GM23338 (cell line): Measurements from ENCODE around the gene GCNT3. TPM values are rescaled to one million over a fixed set of nuclear protein-coding genes. Genes with fewer than 3 reads are reported as not detected.

ENCODE experiments used
- ATAC-seq: fragments of 200-7000 bp; cut with Tn5 transposase; 3 replicates; pipeline ENCODE4 v1.9.1; 2020
- DNase-seq: peaks from one replicate; pipeline ENCODE4 v3.0.0-alpha.2; 2015; ENCODE audit warnings: low spot score
- H2AFZ ChIP-seq: fragments of 200-600 bp; sonication (generic); 2 replicates; pipeline ENCODE4 v1.8.0; 2016; ENCODE audit warnings: antibody characterized with exemption, mild to moderate bottlenecking, moderate library complexity
- H3F3A ChIP-seq: fragments of 200-600 bp; sonication (generic); replicated peaks from 2 replicates; pipeline ENCODE4 v1.8.0; 2017; ENCODE audit warnings: antibody characterized with exemption, mixed run types, low read depth
- H3K27ac ChIP-seq: fragments of 200-600 bp; sonication (generic); 2 replicates; pipeline ENCODE4 v1.6.1; 2016; ENCODE audit warnings: low read depth
- H3K27me3 ChIP-seq: fragments of 200-600 bp; sonication (generic); 2 replicates; pipeline ENCODE4 v1.8.0; 2016; ENCODE audit warnings: mild to moderate bottlenecking, mixed run types, moderate library complexity; ENCODE audit not compliant: insufficient read depth
- H3K36me3 ChIP-seq: fragments of 200-600 bp; sonication (generic); 2 replicates; pipeline ENCODE4 v1.8.0; 2016; ENCODE audit warnings: mild to moderate bottlenecking; ENCODE audit not compliant: insufficient read depth
- H3K4me1 ChIP-seq: fragments of 200-600 bp; sonication (generic); 2 replicates; pipeline ENCODE4 v1.8.0; 2016; ENCODE audit warnings: mild to moderate bottlenecking, moderate library complexity; ENCODE audit not compliant: insufficient read depth
- H3K4me2 ChIP-seq: fragments of 200-600 bp; sonication (generic); 2 replicates; pipeline ENCODE4 v1.7.1; 2017; ENCODE audit warnings: mixed run types
- H3K4me3 ChIP-seq: fragments of 200-600 bp; sonication (generic); 2 replicates; pipeline ENCODE4 v1.6.1; 2016; ENCODE audit warnings: mixed run types
- H3K79me2 ChIP-seq: fragments of 200-600 bp; sonication (generic); replicated peaks from 2 replicates; pipeline ENCODE4 v1.8.0; 2017; ENCODE audit warnings: mild to moderate bottlenecking; ENCODE audit not compliant: insufficient read depth
- H3K9me2 ChIP-seq: fragments of 200-600 bp; sonication (generic); 2 replicates; pipeline ENCODE4 v1.8.0; 2017; ENCODE audit not compliant: insufficient read depth
- H4K20me1 ChIP-seq: fragments of 200-600 bp; sonication (generic); replicated peaks from 2 replicates; pipeline ENCODE4 v1.8.0; 2017; ENCODE audit warnings: mild to moderate bottlenecking; ENCODE audit not compliant: insufficient read depth
- H3K27ac Mint-ChIP-seq: 2 replicates; pipeline ENCODE4 v1.8.0; 2020; ENCODE audit warnings: inconsistent platforms, mild to moderate bottlenecking, moderate library complexity, mixed read lengths
- H3K27me3 Mint-ChIP-seq: 3 replicates; pipeline ENCODE4 v1.8.0; 2022; ENCODE audit warnings: low read depth, mild to moderate bottlenecking, moderate library complexity, mixed read lengths, inconsistent platforms; ENCODE audit not compliant: insufficient read depth, poor library complexity
- H3K36me3 Mint-ChIP-seq: 3 replicates; pipeline ENCODE4 v1.8.0; 2021; ENCODE audit warnings: low read depth, mild to moderate bottlenecking, inconsistent platforms, moderate library complexity, mixed read lengths
- H3K4me1 Mint-ChIP-seq: 3 replicates; pipeline ENCODE4 v1.8.0; 2020; ENCODE audit warnings: mild to moderate bottlenecking, inconsistent platforms, mixed read lengths
- H3K4me3 Mint-ChIP-seq: 3 replicates; pipeline ENCODE4 v1.8.0; 2021; ENCODE audit warnings: moderate library complexity, mild to moderate bottlenecking, inconsistent platforms, mixed read lengths
- H3K9me3 Mint-ChIP-seq: 3 replicates; pipeline ENCODE4 v1.8.0; 2020; ENCODE audit warnings: moderate library complexity, mild to moderate bottlenecking, inconsistent platforms, mixed read lengths
- CREB1 ChIP-seq: fragments of 250-450 bp; sonication (Bioruptor Pico); IDR thresholded peaks from 2 replicates; pipeline ENCODE4 v1.5.0; 2020; ENCODE audit warnings: low read depth, mild to moderate bottlenecking, moderate library complexity
- EZH2phosphoT487 ChIP-seq: fragments of 200-600 bp; sonication (generic); IDR thresholded peaks from one replicate; pipeline ENCODE4 v1.8.1; 2018; ENCODE audit warnings: antibody characterized with exemption; ENCODE audit not compliant: unreplicated experiment
- JUNB ChIP-seq: IDR thresholded peaks from one replicate; pipeline ENCODE4 v1.6.1; 2016; ENCODE audit warnings: antibody characterized with exemption; ENCODE audit not compliant: unreplicated experiment
- NANOG ChIP-seq: IDR thresholded peaks from 2 replicates; pipeline ENCODE4 v1.6.1; 2016; ENCODE audit warnings: antibody characterized with exemption, borderline replicate concordance
- POLR2AphosphoS5 ChIP-seq: IDR thresholded peaks from 2 replicates; pipeline ENCODE4 v1.6.1; 2016; ENCODE audit warnings: antibody characterized with exemption, low read depth
- STAT1 ChIP-seq: IDR thresholded peaks from one replicate; pipeline ENCODE4 v1.6.1; 2016; ENCODE audit warnings: antibody characterized with exemption; ENCODE audit not compliant: unreplicated experiment
- ZNF114 ChIP-seq: fragments of 250-450 bp; sonication (Bioruptor Pico); IDR thresholded peaks from 2 replicates; pipeline ENCODE4 v1.5.0; 2020; ENCODE audit warnings: mild to moderate bottlenecking, moderate library complexity
- ZNF331 ChIP-seq: fragments of 250-450 bp; sonication (Bioruptor Pico); IDR thresholded peaks from 2 replicates; pipeline ENCODE4 v1.5.0; 2020; ENCODE audit warnings: low read depth, mild to moderate bottlenecking, moderate library complexity
- polyA plus RNA-seq: library from polyadenylated mRNA; unstranded; fragments of >200 nt; fragmentation: Nextera tagmentation; extraction: Ambion mirVana; gene quantifications from 2 replicates; pipeline ENCODE4 v1.2.1, GENCODE V29; 2016
- total RNA-seq: library from RNA; depleted of rRNA; stranded (reverse); fragments of >200 nt; shearing (Covaris generic); gene quantifications from 2 replicates; pipeline ENCODE4 v1.2.3, GENCODE V29; 2014
- TF ChIP-seq, protein P1 (sequence below), 2 experiments: fragments of 200-600 bp in 1 of 2; sonication (generic) in 1 of 2; conservative IDR thresholded peaks; 2 replicates each; pipeline versions ENCODE4 v1.5.1 to v1.6.1; 2016 to 2017; ENCODE audit warnings: antibody characterized with exemption in 2 of 2, low read depth in 2 of 2, mild to moderate bottlenecking in 2 of 2, moderate library complexity in 1 of 2
- TF ChIP-seq, protein P2 (sequence below): IDR thresholded peaks from 2 replicates; pipeline ENCODE4 v1.6.1; 2016; ENCODE audit warnings: antibody characterized with exemption
- TF ChIP-seq, protein P3 (sequence below): fragments of 250-450 bp; sonication (Bioruptor Pico); IDR thresholded peaks from 2 replicates; pipeline ENCODE4 v1.5.0; 2020; ENCODE audit warnings: mild to moderate bottlenecking, moderate library complexity
- TF ChIP-seq, protein P4 (sequence below): IDR thresholded peaks from one replicate; pipeline ENCODE4 v1.6.1; 2018; ENCODE audit warnings: antibody characterized with exemption; ENCODE audit not compliant: unreplicated experiment

Gene GCNT3
- total and polyA plus RNA-seq, 2 experiments from 2014 or later = not detected

DNA sequence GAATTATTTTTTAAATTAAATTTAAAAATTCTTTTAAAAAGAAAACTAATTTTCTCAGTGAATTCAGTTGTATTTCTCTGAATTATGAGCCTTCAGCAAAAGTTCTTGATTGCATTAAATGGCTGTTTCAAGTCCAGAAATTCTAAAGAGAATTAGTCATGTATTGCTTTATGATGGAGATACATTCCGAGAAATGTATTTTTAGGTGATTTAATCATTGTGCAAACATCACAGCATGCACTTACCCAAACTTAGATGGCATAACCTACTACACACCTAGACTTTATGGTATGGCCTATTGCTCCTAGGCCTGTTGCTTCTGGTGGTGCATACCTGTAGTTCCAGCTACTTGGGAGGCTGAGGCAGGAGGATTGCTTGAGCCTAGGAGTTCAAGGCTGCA, 44.3 kb upstream of the GCNT3 start:
- ATAC-seq = no peak
- H3F3A ChIP-seq = no peaks in the 10 kb centered on the region
- no peak overlapping the region for H3K4me2 ChIP-seq
- H3K9me2 ChIP-seq = no peaks in the 10 kb centered on the region
- H3K79me2 ChIP-seq = no peaks in the 10 kb centered on the region
- no peak overlapping the region for H2AFZ ChIP-seq
- no peaks in the 10 kb centered on the region for H3K36me3 Mint-ChIP-seq
- H3K36me3 ChIP-seq = no peaks in the 10 kb centered on the region; the same call in 1 of the 2 replicates
- no peaks in the 10 kb centered on the region for H3K27me3 ChIP-seq
- H3K9me3 Mint-ChIP-seq = no peaks in the 10 kb centered on the region
- H3K4me1 Mint-ChIP-seq = peaks cover 6% of the 10 kb centered on the region
- no peak for DNase-seq
- H4K20me1 ChIP-seq = no peaks in the 10 kb centered on the region
- H3K4me3 Mint-ChIP-seq = no peak overlapping the region
- H3K27ac ChIP-seq = no peak overlapping the region
- H3K27me3 Mint-ChIP-seq = no peaks in the 10 kb centered on the region
- no peak overlapping the region for H3K4me3 ChIP-seq
- peaks cover 6% of the 10 kb centered on the region; the same call in 1 of the 2 replicates for H3K4me1 ChIP-seq
- TF ChIP-seq, protein P1, sequence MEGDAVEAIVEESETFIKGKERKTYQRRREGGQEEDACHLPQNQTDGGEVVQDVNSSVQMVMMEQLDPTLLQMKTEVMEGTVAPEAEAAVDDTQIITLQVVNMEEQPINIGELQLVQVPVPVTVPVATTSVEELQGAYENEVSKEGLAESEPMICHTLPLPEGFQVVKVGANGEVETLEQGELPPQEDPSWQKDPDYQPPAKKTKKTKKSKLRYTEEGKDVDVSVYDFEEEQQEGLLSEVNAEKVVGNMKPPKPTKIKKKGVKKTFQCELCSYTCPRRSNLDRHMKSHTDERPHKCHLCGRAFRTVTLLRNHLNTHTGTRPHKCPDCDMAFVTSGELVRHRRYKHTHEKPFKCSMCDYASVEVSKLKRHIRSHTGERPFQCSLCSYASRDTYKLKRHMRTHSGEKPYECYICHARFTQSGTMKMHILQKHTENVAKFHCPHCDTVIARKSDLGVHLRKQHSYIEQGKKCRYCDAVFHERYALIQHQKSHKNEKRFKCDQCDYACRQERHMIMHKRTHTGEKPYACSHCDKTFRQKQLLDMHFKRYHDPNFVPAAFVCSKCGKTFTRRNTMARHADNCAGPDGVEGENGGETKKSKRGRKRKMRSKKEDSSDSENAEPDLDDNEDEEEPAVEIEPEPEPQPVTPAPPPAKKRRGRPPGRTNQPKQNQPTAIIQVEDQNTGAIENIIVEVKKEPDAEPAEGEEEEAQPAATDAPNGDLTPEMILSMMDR (conservative IDR thresholded peaks at IDR 0.05; ENCODE audit: low read depth in 2 of 2) = no peak
- TF ChIP-seq NANOG (no peak), ZNF331 (CRISPR knock-in tag) (no peak), JUNB (no peak), STAT1 (no peak), EZH2phosphoT487 (no peak), POLR2AphosphoS5 (no peak), CREB1 (CRISPR knock-in tag) (no peak), ZNF114 (no peak)
- TF ChIP-seq, protein P2, sequence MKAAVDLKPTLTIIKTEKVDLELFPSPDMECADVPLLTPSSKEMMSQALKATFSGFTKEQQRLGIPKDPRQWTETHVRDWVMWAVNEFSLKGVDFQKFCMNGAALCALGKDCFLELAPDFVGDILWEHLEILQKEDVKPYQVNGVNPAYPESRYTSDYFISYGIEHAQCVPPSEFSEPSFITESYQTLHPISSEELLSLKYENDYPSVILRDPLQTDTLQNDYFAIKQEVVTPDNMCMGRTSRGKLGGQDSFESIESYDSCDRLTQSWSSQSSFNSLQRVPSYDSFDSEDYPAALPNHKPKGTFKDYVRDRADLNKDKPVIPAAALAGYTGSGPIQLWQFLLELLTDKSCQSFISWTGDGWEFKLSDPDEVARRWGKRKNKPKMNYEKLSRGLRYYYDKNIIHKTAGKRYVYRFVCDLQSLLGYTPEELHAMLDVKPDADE = no peak
- TF ChIP-seq, protein P3, sequence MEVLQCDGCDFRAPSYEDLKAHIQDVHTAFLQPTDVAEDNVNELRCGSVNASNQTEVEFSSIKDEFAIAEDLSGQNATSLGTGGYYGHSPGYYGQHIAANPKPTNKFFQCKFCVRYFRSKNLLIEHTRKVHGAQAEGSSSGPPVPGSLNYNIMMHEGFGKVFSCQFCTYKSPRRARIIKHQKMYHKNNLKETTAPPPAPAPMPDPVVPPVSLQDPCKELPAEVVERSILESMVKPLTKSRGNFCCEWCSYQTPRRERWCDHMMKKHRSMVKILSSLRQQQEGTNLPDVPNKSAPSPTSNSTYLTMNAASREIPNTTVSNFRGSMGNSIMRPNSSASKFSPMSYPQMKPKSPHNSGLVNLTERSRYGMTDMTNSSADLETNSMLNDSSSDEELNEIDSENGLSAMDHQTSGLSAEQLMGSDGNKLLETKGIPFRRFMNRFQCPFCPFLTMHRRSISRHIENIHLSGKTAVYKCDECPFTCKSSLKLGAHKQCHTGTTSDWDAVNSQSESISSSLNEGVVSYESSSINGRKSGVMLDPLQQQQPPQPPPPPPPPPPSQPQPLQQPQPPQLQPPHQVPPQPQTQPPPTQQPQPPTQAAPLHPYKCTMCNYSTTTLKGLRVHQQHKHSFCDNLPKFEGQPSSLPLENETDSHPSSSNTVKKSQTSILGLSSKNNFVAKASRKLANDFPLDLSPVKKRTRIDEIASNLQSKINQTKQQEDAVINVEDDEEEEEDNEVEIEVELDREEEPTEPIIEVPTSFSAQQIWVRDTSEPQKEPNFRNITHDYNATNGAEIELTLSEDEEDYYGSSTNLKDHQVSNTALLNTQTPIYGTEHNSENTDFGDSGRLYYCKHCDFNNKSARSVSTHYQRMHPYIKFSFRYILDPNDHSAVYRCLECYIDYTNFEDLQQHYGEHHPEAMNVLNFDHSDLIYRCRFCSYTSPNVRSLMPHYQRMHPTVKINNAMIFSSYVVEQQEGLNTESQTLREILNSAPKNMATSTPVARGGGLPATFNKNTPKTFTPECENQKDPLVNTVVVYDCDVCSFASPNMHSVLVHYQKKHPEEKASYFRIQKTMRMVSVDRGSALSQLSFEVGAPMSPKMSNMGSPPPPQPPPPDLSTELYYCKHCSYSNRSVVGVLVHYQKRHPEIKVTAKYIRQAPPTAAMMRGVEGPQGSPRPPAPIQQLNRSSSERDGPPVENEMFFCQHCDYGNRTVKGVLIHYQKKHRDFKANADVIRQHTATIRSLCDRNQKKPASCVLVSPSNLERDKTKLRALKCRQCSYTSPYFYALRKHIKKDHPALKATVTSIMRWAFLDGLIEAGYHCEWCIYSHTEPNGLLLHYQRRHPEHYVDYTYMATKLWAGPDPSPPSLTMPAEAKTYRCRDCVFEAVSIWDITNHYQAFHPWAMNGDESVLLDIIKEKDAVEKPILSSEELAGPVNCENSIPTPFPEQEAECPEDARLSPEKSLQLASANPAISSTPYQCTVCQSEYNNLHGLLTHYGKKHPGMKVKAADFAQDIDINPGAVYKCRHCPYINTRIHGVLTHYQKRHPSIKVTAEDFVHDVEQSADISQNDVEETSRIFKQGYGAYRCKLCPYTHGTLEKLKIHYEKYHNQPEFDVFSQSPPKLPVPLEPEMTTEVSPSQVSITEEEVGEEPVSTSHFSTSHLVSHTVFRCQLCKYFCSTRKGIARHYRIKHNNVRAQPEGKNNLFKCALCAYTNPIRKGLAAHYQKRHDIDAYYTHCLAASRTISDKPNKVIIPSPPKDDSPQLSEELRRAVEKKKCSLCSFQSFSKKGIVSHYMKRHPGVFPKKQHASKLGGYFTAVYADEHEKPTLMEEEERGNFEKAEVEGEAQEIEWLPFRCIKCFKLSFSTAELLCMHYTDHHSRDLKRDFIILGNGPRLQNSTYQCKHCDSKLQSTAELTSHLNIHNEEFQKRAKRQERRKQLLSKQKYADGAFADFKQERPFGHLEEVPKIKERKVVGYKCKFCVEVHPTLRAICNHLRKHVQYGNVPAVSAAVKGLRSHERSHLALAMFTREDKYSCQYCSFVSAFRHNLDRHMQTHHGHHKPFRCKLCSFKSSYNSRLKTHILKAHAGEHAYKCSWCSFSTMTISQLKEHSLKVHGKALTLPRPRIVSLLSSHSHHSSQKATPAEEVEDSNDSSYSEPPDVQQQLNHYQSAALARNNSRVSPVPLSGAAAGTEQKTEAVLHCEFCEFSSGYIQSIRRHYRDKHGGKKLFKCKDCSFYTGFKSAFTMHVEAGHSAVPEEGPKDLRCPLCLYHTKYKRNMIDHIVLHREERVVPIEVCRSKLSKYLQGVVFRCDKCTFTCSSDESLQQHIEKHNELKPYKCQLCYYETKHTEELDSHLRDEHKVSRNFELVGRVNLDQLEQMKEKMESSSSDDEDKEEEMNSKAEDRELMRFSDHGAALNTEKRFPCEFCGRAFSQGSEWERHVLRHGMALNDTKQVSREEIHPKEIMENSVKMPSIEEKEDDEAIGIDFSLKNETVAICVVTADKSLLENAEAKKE (CRISPR knock-in tag) = no peak
- TF ChIP-seq, protein P4, sequence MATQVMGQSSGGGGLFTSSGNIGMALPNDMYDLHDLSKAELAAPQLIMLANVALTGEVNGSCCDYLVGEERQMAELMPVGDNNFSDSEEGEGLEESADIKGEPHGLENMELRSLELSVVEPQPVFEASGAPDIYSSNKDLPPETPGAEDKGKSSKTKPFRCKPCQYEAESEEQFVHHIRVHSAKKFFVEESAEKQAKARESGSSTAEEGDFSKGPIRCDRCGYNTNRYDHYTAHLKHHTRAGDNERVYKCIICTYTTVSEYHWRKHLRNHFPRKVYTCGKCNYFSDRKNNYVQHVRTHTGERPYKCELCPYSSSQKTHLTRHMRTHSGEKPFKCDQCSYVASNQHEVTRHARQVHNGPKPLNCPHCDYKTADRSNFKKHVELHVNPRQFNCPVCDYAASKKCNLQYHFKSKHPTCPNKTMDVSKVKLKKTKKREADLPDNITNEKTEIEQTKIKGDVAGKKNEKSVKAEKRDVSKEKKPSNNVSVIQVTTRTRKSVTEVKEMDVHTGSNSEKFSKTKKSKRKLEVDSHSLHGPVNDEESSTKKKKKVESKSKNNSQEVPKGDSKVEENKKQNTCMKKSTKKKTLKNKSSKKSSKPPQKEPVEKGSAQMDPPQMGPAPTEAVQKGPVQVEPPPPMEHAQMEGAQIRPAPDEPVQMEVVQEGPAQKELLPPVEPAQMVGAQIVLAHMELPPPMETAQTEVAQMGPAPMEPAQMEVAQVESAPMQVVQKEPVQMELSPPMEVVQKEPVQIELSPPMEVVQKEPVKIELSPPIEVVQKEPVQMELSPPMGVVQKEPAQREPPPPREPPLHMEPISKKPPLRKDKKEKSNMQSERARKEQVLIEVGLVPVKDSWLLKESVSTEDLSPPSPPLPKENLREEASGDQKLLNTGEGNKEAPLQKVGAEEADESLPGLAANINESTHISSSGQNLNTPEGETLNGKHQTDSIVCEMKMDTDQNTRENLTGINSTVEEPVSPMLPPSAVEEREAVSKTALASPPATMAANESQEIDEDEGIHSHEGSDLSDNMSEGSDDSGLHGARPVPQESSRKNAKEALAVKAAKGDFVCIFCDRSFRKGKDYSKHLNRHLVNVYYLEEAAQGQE = no peak
- no peak overlapping the region for H3K27ac Mint-ChIP-seq
